Measurements from ENCODE around the gene SPAG5. TPM values are rescaled to one million over a fixed set of nuclear protein-coding genes. Genes with fewer than 3 reads are reported as not detected.
A peak's percentile ranks its signal among the peaks of the same experiment; 100 is the strongest.

Gene SPAG5
- total and polyA plus RNA-seq, 10 of the 15 experiments (the other 5 are each of a cell fraction or from before 2014, with no cell fraction given) = 73.5 to 171 (median 106) TPM

- H3K27me3 ChIP-seq (replicated peaks in 1 of 2; ENCODE audit: control insufficient read depth in 2 of 2, insufficient read depth in 2 of 2, low read length in 1 of 2) = no peaks in the 10 kb centered on the region
- peak overlapping the region; percentile 97 for H3K4me2 ChIP-seq (ENCODE audit: control insufficient read depth, insufficient read depth)
- H4K20me1 ChIP-seq (ENCODE audit: control insufficient read depth, insufficient read depth) = no peaks in the 10 kb centered on the region
- peaks cover 2 to 3% of the 10 kb centered on the region in 2 experiments; a peak in 1 of 4 replicates for H3K36me3 ChIP-seq (ENCODE audit: control insufficient read depth in 2 of 2, insufficient read depth in 2 of 2, low read length in 1 of 2)
- peak overlapping the region; percentile 76; the same call in 1 of the 2 replicates for H2AFZ ChIP-seq (ENCODE audit: control insufficient read depth, low read depth, low read length)
- SMC1A ChIA-PET (ENCODE audit: uncharacterized antibody, unreplicated experiment) = interaction anchor here (1.0 to 6.1 kb wide), 9 partner anchors 22 to 66 kb away, joined by 3 to 89 read pairs (median 5); partner anchors contain the start of gene PIGS
- H3K4me3 ChIP-seq = peak overlapping the region; percentile 98; the same call in 1 of the 2 replicates
- POLR2A ChIA-PET = interaction anchor here (0.8 to 9.1 kb wide), 7 partner anchors 11 to 173 kb away, joined by 3 to 148 read pairs (median 4); partner anchors contain the start of genes ALDOC, PIGS and RPL23A
- ATAC-seq (no peak), DNase-seq (ENCODE audit: low read depth, low spot score) (no peak), FAIRE-seq (no peak)
- peaks cover 47% of the 10 kb centered on the region for H3K79me2 ChIP-seq (ENCODE audit: control insufficient read depth, insufficient read depth, low read length)
- peak overlapping the region; percentile 57; the same call in 1 of the 2 replicates for H3K9ac ChIP-seq (ENCODE audit: control insufficient read depth, insufficient read depth, low read length)
- H3K4me1 ChIP-seq (ENCODE audit: control insufficient read depth, insufficient read depth, low read length) = peaks cover 38% of the 10 kb centered on the region
- in situ Hi-C loops (cut with MboI) (loop anchor here (5.0 to 10.0 kb wide), 2 partner anchors 50 to 172 kb away; partner anchors contain the start of genes SARM1 and VTN), intact Hi-C loops (cut with micrococcal nuclease; ENCODE audit: unreplicated experiment) (loop anchor here (10.0 kb wide), 2 partner anchors 102 to 172 kb away; partner anchors contain the start of genes SARM1 and VTN)
- 92% methylated on average over 14 of the region's 14 CpGs for WGBS (ENCODE audit: insufficient coverage, insufficient replicate concordance, low lambda C conversion rate, missing lambda C conversion rate)
- H3K9me3 ChIP-seq (replicated peaks; ENCODE audit: control insufficient read depth, insufficient read depth, low read length) = no peaks in the 10 kb centered on the region
- peak overlapping the region; percentile 73 for H3K27ac ChIP-seq (ENCODE audit: control insufficient read depth, insufficient read depth)
- BruUV-seq (replicated peaks) = TSS peak; percentile 61
- RAD21 ChIA-PET (ENCODE audit: unreplicated experiment) = interaction anchor here (0.8 to 8.3 kb wide), 10 partner anchors 11 to 173 kb away, joined by 3 to 102 read pairs (median 6); partner anchors contain the start of genes ALDOC, PIGS and RPL23A
- CTCF ChIA-PET = interaction anchor here (0.6 to 13.9 kb wide), 24 partner anchors 10 to 968 kb away, joined by 3 to 316 read pairs (median 3); partner anchors contain the start of genes ALDOC, IFT20, PIGS and RSKR
- TF ChIP-seq POLR2A (IDR thresholded peaks at IDR 0.05; ENCODE audit: low read depth, low read length) = no peak
- TF ChIP-seq ZNF274 (IDR thresholded peaks at IDR 0.05; ENCODE audit: insufficient read depth, insufficient read length) = no peak
- no peak for TF ChIP-seq NR2C1 (IDR thresholded peaks at IDR 0.05)
- TF ChIP-seq KAT2A (conservative IDR thresholded peaks at IDR 0.05; ENCODE audit: control insufficient read depth, low read depth, low read length) = no peak
- TF ChIP-seq CUX1 (IDR thresholded peaks at IDR 0.05; ENCODE audit: insufficient replicate concordance, low read depth, low read length) = no peak
- no peak for TF ChIP-seq JUNB (IDR thresholded peaks at IDR 0.05)
Measured at GRCh38 chr17:28547096-28547622, 51.7 kb downstream of the SPAG5 start.

Data from GM12878 (cell line).